ENCODE results near the gene TMEM61. TPM values are rescaled to one million over a fixed set of nuclear protein-coding genes. Genes with fewer than 3 reads are reported as not detected.
"Not testable (repeated sequence)": the region's sequence is repeated elsewhere in the genome, so short reads cannot be mapped to it uniquely, and the experiment has no call there.

Gene TMEM61
- 10 to 100 TPM in 2 of 4 donors, 1 to 10 TPM in 2; 6.6 to 13.9 (median 9.3) TPM for total RNA-seq

DNA sequence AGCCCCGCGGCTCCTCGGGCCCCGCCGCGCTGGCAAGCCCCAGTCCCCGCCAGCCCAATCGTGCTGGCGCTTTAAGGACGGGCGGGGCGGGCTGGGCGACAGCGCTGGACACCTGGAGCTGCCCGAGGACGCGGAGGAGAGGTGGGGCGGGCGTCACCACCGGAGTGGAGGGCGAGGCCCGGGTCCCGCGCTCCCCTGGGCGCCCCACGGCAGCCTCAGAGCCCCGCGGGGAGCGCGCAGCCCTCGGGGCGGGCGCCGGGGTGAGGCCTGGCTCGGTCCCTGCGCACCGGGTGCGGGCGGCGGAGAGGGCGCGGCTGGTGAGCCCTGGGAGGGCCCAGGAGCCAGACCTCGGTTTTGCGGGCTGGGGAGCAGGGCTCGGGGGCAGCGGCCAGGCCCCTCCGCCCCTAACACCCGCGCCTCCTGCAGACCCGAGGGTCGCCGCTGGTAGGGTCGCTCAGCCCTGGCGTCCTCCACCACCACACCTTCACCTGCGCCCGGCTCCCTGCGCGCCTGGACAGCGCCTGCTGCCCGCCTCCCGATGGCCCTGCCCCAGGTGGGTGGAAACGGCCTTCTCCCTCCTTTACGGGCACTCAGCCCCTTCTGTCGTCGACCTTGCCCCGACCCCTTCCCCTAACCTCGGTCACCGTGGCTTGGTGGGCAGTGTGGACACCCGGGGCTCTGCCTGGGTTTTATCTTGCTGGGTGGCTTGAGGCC is at the start of gene TMEM61:
Gene TMEM61 (plus strand): TSS at position 101 of the 714 bp plus-strand sequence. CDS start 438 bp downstream, at position 539.
- Histone ChIP-seq H3K4me3 (peak within 1 kb of the TSS; percentile 15 to 68 (median 42)), H3K27ac (peak within 1 kb of the TSS in 3 of 4 donors; percentile 43 to 67 (median 66)), H3K36me3 (no peaks in the 10 kb centered on the region), H3K4me1 (peaks cover 0 to 11% (median 0%) of the 10 kb centered on the region in 4 donors), H3K27me3 (no peaks in the 10 kb centered on the region), H3K9me3 (no peaks in the 10 kb centered on the region)
- TF ChIP-seq, protein P1, sequence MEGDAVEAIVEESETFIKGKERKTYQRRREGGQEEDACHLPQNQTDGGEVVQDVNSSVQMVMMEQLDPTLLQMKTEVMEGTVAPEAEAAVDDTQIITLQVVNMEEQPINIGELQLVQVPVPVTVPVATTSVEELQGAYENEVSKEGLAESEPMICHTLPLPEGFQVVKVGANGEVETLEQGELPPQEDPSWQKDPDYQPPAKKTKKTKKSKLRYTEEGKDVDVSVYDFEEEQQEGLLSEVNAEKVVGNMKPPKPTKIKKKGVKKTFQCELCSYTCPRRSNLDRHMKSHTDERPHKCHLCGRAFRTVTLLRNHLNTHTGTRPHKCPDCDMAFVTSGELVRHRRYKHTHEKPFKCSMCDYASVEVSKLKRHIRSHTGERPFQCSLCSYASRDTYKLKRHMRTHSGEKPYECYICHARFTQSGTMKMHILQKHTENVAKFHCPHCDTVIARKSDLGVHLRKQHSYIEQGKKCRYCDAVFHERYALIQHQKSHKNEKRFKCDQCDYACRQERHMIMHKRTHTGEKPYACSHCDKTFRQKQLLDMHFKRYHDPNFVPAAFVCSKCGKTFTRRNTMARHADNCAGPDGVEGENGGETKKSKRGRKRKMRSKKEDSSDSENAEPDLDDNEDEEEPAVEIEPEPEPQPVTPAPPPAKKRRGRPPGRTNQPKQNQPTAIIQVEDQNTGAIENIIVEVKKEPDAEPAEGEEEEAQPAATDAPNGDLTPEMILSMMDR (IDR thresholded peaks at IDR 0.05), result no peak
- peak; percentile 43 to 63 for TF ChIP-seq POLR2A (IDR thresholded peaks at IDR 0.05)
- DNase-seq, result peak in 2 of 3 donors; percentile 52 to 78

DNA sequence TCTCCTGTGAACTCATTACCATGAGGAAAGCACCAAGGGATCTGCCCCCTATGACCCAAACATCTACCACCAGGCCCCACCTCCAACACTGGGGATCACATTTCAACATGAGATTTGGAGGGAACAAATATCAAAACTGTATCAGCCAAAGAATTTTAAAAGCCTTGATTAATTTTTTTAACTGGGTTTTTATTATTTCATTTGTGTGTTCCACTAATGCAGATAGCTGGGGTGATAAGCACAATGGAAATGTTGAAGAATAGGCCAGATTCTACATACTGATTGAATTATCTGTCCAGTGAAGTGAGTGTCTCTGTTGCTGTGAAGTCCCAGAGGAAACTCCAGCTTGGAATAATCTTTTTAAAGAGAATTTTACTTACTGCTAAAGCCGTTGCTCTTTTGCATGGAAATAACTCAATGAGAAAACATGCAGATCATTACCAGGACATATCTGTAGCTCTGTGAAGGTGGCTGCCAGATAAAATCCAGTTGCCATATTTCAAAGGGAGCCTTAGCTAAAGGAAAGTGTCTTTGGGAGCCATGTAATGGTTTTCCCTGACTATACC is 49.1 kb upstream of the TMEM61 start:
- DNase-seq, result no peak
- H3K36me3 ChIP-seq, result no peaks in the 10 kb centered on the region
- no peaks in the 10 kb centered on the region for H3K4me1 ChIP-seq
- TF ChIP-seq POLR2A (IDR thresholded peaks at IDR 0.05), result no peak
- TF ChIP-seq, protein P1 (IDR thresholded peaks at IDR 0.05), result no peak
- H3K9me3 ChIP-seq, result no peaks in the 10 kb centered on the region
- no peak overlapping the region for H3K4me3 ChIP-seq
- no peak overlapping the region for H3K27ac ChIP-seq
- no peaks in the 10 kb centered on the region for H3K27me3 ChIP-seq

- not testable (repeated sequence) for H3K4me1 ChIP-seq, H3K27me3 ChIP-seq, H3K9me3 ChIP-seq, DNase-seq, H3K4me3 ChIP-seq, H3K27ac ChIP-seq, H3K36me3 ChIP-seq
Measured at GRCh38 chr1:54934081-54934480, 46.3 kb upstream of the TMEM61 start.

- Histone ChIP-seq H3K9me3 (no peaks in the 10 kb centered on the region), H3K27ac (no peak overlapping the region), H3K4me1 (no peaks in the 10 kb centered on the region), H3K27me3 (no peaks in the 10 kb centered on the region), H3K4me3 (no peak overlapping the region), H3K36me3 (no peaks in the 10 kb centered on the region)
- DNase-seq, result no peak
- TF ChIP-seq POLR2A (IDR thresholded peaks at IDR 0.05), result no peak
- TF ChIP-seq, protein P1 (IDR thresholded peaks at IDR 0.05), result no peak
Measured at GRCh38 chr1:54934869-54935268, 45.6 kb upstream of the TMEM61 start.

GRCh38 chr1:54936791-54937190 is 43.6 kb upstream of the TMEM61 start:
- Histone ChIP-seq H3K36me3 (no peaks in the 10 kb centered on the region), H3K9me3 (no peaks in the 10 kb centered on the region), H3K27me3 (no peaks in the 10 kb centered on the region), H3K4me3 (no peak overlapping the region), H3K27ac (no peak overlapping the region), H3K4me1 (no peaks in the 10 kb centered on the region)
- no peak for DNase-seq
- TF ChIP-seq POLR2A (IDR thresholded peaks at IDR 0.05), result no peak
- TF ChIP-seq, protein P1 (IDR thresholded peaks at IDR 0.05), result no peak

GRCh38 chr1:54937469-54937868 is 43.0 kb upstream of the TMEM61 start:
- TF ChIP-seq, protein P1 (IDR thresholded peaks at IDR 0.05), result no peak
- no peak for TF ChIP-seq POLR2A (IDR thresholded peaks at IDR 0.05)
- Histone ChIP-seq H3K27me3 (no peaks in the 10 kb centered on the region), H3K9me3 (no peaks in the 10 kb centered on the region), H3K4me1 (no peaks in the 10 kb centered on the region), H3K27ac (no peak overlapping the region), H3K4me3 (no peak overlapping the region), H3K36me3 (no peaks in the 10 kb centered on the region)
- no peak for DNase-seq

DNA sequence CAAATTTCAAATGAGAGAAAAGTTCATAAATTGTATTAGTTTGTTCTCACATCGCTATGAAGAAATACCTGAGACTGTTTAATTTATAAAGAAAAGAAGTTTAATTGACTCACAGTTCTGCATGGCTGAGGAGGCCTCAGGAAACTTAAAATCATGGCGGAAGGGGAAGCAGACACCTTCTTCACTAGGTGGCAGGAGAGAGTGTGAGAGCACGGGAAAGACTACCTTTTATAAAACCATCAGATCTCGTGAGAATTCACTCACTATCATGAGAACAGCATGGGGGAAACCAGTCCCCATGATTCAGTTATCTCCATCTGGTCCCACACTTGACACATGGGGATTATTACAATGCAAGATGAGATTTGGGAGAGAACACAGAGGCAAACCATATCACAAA is 41.5 kb upstream of the TMEM61 start:
- H3K4me3 ChIP-seq, H3K4me1 ChIP-seq, DNase-seq, H3K9me3 ChIP-seq, H3K36me3 ChIP-seq, H3K27ac ChIP-seq, H3K27me3 ChIP-seq: not testable (repeated sequence)
